GM18505 (cell line): ENCODE data around the gene ZIC5.

Experiments used
- ATAC-seq: cut with Tn5 transposase; IDR thresholded peaks from one replicate; pipeline ENCODE4 v1.9.1; 2021; ENCODE audit not compliant: unreplicated experiment
- POLR2A ChIP-seq: IDR thresholded peaks from 4 replicates; pipeline ENCODE4 v1.6.1; 2011; ENCODE audit warnings: borderline replicate concordance; ENCODE audit not compliant: insufficient read depth, insufficient read length; ENCODE audit errors: extremely low read depth

Gene ZIC5

DNA sequence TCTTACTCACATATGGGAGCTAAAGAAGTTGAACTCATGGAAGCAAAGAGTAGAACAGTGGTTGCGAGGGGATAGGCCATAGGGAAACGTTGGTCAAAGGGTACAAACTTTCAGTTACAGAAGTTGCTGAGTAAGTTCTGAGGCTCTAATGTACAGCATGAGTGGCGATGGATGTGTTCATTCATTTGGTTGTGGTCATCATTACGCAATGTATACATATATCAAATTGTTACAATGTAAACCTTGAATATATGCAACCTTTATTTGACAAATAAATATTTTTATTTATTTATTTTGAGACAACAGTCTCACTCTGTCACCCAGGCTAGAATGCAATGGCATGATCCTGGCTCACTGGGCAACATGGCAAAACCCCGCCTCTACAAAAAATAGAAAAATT is 38.7 kb downstream of the ZIC5 start:
- no peak for ATAC-seq

DNA sequence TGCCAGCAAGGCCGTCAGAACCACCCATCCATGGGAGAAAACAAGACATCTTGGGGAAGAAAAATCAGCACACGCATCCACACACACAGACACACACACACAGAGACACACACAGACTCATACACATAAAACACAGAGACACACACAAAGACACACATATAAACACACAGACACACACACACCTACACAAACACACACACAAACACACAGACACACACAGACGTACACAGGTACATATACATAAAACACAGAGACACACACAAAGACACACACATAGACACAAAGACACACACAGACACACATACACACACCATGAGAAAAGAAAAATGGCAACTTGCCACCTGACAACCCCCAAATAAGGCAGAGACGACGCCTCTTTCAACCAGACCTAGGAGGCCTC is 40.6 kb downstream of the ZIC5 start:
- ATAC-seq = no peak
- no peak for TF ChIP-seq POLR2A

More for the DNA sequence above, 38.7 kb downstream of the ZIC5 start:
- no peak for TF ChIP-seq POLR2A

DNA sequence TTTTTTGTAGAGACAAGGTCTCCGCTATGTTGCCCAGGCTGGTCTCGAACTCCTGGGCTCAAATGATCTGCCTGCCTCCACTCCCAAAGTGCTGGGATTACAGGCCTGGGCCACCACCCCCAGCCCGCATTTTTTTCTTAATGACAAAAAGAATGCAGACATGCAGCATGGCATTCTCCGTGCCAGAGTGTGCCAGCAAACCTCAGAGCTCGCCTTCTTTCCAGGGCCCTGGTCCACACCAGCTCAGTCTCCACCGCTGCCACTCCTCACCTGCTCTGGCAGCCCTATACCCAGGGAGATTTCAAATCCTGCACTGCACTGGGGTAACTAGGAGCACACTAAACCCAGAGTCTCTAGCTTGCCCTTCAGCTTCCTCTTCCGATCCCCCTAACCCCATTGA is 41.7 kb downstream of the ZIC5 start:
- no peak for TF ChIP-seq POLR2A
- ATAC-seq = no peak

DNA sequence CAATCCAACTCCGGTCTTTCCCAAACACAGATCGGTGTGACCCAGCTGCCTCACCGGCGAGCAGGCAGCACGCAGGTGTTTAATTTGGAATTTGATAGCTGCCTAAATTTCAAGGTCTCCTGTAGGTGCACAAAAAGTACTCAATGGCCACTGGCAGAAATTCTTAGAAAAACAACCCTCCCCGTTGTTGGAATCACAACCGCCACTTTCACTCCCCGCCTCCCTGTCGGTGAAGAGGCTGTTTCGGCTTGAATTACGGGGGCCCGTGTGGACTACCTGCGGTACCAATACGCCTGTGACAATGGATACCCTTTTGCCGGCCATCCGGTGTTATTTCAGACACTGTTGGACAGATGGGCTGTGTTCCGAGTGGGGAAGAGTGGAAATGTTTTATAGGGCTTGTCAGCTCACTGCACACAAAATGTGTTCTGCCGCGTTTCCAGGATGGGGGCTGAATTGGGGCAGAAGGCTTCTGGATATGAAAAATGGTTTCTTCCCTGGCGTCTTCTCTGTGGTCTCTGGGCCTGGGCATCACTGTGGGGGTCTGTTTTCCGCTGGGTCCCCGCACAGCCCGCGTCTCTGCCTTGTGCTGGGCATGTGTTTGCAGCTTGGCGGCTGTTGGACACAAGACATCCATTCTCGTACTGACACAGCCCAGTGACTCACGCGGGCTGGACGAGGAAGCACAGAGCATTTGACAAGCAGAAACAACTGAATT is 45.4 kb downstream of the ZIC5 start:
- ATAC-seq = no peak
- no peak for TF ChIP-seq POLR2A

GRCh38 chr13:99923877-99924582 is 47.5 kb downstream of the ZIC5 start:
- no peak for ATAC-seq
- TF ChIP-seq POLR2A = no peak

DNA sequence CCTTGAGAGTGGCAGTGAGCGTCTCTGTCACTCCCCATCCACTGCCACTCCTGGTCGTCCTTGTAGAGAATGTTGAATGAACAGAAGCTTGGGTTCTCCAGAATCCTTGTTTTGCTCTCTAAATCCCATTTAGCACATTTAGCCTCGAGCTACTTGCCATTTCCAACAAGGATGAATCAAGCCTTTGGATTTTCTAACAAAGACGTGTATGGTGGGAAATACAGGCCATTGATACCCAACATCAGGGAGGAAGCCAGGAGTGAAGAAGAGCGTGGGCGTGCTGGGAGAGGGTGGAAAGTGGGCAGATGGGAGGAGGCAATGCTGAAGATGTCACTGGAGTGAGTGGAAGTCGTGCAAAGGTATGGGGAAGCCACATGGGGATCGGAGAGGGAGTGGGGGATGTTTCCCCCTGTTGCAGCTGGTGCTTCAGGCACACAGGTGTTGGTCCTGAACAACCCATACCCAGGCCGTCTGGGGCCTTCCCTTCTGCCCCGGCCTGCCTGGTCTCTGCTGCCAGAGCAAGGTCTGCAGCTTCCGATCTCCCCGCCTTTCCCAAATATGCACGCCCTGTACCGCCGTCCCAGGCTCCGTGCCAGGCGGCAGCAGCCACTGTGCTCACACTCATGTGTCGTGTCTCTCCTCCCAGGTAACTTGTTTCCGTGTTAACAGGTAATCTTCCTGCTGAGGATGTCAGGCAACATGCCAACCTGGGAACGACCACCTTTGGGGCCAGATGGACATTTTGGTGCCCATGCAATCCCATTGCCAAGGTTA is 48.7 kb downstream of the ZIC5 start:
- no peak for TF ChIP-seq POLR2A
- ATAC-seq = no peak

- ATAC-seq = no peak
- TF ChIP-seq POLR2A = no peak
Measured at GRCh38 chr13:99919132-99919531, 52.4 kb downstream of the ZIC5 start.

GRCh38 chr13:99916366-99917103 is 55.0 kb downstream of the ZIC5 start:
- ATAC-seq = peak; percentile 81

GRCh38 chr13:99913167-99913566 is 58.4 kb downstream of the ZIC5 start:
- no peak for TF ChIP-seq POLR2A
- no peak for ATAC-seq

More at GRCh38 chr13:99916366-99917103, 55.0 kb downstream of the ZIC5 start:
- TF ChIP-seq POLR2A = no peak
